HG02571 (cell line): ENCODE data around the gene PTPN2.

Experiments used
- ATAC-seq: cut with Tn5 transposase; IDR thresholded peaks from one replicate; pipeline ENCODE4 v1.9.1; 2021; ENCODE audit warnings: mild to moderate bottlenecking, moderate library complexity; ENCODE audit not compliant: unreplicated experiment

PTPN2 gene

DNA sequence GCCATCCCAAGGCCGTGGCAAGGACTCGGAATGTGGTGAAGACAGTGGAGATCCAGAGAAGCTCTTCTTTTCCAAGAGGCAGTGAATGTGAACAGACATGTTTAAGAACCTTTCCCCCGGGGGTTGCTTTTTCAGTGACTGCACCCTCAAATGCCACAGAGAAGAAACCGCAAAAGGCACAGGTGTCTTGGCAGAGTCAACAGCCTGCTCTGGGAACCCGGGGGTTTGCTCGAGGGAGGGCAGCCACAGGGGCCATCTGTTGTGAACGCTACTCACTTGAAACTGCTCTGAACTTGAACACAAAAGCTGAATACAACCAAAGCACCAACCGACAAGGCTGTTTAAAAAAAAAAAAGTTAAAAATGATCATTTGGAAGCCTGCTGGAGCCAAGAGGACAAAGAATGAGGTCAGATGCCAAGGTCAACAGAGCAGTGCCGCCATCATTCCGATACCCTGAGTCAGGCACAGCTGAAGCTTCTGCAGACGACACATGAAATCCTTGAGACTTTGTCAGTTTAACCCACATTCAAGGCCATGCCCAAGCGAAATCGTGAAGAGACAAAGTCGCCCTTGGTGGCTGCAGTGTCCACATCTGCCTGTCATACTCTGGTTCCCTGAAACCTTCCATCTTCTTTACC lies 133.8 kb downstream of the PTPN2 start:
- peak; percentile 71 for ATAC-seq

DNA sequence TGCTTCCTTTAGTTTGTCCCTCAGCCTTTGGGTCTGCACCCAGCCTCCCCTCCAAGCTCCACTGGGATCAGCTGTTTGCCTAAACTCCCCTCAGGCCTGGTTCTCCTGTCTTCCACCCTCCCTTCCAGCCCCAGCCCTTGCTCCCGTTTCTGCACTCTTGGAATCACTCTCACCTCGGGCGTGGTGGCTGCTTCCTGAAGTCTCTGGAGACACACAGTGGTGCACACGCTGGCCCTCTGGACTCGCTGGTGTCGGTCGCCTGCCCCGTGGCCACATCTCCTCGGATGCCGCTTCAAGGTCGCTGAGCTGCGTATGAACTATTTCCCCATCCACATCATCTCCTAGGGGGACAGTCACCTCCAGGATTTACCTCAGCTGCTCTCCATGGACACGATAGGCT lies 134.9 kb downstream of the PTPN2 start:
- ATAC-seq = no peak

DNA sequence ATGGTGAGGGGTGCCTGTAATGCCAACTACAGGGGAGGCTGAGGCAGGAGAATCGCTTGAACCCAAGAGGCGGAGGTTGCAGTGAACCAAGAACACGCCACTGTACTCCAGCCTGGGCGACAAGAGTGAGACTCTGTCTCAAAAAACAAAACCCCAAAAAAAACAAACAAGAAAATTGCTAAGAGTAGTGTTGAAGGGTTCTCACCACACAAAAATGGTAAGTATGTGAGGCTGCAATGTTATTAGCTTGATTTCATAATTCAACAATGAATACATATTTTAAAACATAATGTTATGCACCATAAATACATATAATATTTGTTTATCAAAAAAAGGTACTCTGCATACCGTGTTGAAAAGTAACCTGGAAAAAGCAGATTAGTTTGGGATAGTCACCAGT lies 135.4 kb downstream of the PTPN2 start:
- no peak for ATAC-seq

DNA sequence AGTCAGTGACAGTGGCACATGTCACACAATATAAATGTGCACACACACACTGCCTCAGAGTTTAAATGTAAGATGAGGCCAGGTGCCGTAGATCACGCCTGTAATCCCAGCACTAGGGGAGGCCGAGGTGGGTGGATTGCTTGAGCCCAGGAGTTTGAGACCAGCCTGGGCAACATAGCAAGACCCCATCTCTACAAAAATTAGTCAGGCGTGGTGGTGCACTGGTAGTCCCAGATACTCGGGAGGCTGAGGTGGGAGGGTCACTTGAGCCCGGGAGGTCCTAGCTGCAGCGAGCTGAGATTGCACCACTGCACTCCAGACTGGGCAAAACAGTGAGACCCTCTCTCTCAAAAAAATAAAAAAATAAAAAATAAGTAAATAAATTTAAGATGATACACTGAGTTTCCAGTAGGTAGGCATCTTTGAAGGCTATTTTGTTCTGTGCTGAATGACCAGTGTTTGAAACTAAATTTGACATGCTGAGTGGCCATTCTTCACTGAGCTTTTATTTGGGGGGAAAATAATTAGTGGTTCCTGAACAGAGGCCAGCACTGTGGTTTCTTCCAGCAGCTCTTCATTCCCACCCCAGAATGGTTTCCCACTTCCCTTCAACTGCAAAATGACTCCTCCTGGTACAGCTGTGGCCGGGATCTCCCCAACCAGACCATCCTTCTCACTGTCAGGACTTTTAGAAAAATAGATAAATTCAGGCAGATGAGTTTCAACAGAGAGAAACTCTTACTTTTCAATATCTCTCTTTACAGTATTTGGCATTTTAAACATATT lies 136.3 kb downstream of the PTPN2 start:
- ATAC-seq = no peak

DNA sequence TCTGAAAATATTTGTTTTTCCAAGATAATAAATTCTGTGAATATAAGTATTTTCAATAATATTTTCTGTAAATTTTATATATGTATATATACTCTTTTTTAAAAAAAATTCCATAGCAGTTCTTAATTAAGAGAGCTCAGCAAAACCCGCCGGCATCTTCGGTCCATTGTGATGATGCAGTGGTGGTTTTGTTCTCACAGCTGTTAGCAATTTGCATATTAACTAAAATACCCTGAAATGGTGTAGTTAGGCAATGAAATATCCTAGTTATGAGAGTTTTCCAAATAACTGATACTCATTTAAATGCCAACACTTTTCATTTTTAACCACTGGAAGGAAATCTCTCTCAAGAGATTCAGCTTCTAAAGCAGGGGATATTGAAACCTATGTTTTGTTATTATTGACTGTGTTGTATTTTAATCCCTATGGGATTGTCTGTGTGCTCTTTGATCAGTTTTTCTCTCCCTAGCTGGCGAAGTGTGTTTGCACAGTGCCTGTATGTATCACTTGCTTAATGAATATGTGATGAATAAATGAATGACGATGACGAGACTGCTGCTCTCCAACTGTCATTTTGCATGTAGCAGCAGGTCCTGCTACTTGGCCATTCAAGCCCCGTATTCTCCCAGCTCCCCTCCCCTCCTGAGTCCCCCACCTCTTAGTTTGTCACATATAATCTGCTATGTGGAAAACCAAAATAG lies 138.8 kb downstream of the PTPN2 start:
- ATAC-seq = no peak

DNA sequence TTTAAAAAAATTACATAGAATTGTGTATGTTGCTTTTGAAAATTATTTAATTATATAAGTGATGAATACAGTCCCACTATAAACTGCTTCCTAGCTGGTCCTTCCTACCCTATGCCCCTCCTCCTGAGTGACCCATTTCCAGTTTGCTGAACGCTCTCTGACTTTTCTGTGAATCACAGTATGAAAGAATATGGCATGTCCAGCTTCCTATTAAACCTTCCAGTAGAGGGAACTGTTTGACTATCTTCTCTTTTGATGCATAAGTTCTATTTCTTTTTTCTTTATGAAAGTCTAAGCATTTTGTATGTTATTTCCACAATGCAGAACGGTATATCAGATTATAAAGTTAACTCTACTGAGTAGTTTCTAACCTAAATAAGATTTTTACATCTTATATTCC lies 139.9 kb downstream of the PTPN2 start:
- no peak for ATAC-seq

DNA sequence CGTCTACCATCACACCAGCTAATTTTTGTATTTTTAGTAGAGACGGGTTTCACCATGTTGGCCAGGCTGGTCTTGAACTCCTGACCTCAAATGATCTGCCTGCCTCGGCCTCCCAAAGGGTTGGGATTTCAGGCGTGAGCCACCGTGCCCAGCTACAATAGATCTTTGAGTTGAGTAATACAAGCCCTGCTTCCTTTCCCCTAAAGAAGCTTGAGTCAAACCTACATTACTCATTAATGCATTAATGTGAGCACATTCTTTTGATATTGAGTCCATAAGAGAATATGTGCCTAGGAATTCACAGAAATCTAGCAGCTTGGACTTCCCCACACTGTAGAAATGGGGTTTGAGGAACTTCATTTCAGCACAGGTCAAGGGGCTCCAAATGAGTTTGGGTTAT lies 141.6 kb downstream of the PTPN2 start:
- no peak for ATAC-seq
